AG09319 (cell line): ENCODE measurements around the gene PLOD3.

ENCODE experiments used
- DNase-seq: peaks from one replicate; pipeline ENCODE4 v3.0.0-alpha.2; 2010; ENCODE audit warnings: low read depth; ENCODE audit errors: extremely low read depth
- CTCF ChIP-seq: IDR thresholded peaks from 2 replicates; pipeline ENCODE4 v1.5.1; 2011; ENCODE audit warnings: low read depth, mild to moderate bottlenecking, inconsistent platforms, low read length, moderate library complexity

Gene PLOD3

GRCh38 chr7:101186844-101187428 is 30.4 kb downstream of the PLOD3 start:
- TF ChIP-seq CTCF, result no peak
- DNase-seq, result no peak

- no peak for TF ChIP-seq CTCF
- no peak for DNase-seq
Measured at GRCh38 chr7:101186194-101186593, 31.2 kb downstream of the PLOD3 start.

GRCh38 chr7:101185258-101185839 is 32.0 kb downstream of the PLOD3 start:
- TF ChIP-seq CTCF, result no peak
- no peak for DNase-seq

GRCh38 chr7:101180130-101180755 is 37.1 kb downstream of the PLOD3 start, which contains the start of gene NAT16:
Gene NAT16 (minus strand): TSS chr7:101180293. CDS start chr7:101174807, 5,486 bp downstream.
- DNase-seq, result no peak
- no peak for TF ChIP-seq CTCF

- no peak for TF ChIP-seq CTCF
- no peak for DNase-seq
Measured at GRCh38 chr7:101179713-101180112, 37.7 kb downstream of the PLOD3 start.

- DNase-seq, result no peak
- no peak for TF ChIP-seq CTCF
Measured at GRCh38 chr7:101179117-101179516, 38.3 kb downstream of the PLOD3 start.

GRCh38 chr7:101177644-101178043 is 39.7 kb downstream of the PLOD3 start:
- no peak for TF ChIP-seq CTCF
- DNase-seq, result no peak
